OCI-LY1 (cell line): ENCODE measurements around the gene MAML2.

Source experiments
- EZH2 ChIP-seq: fragments of 200-600 bp; sonication (generic), shearing (Covaris generic); IDR thresholded peaks from 2 replicates; pipeline ENCODE4 v1.8.0; 2017; ENCODE audit warnings: borderline replicate concordance, mixed run types, mild to moderate bottlenecking, antibody characterized with exemption, low read length, moderate library complexity, mixed read lengths
- TF ChIP-seq, protein P1 (sequence below): fragments of 200-600 bp; sonication (generic), shearing (Covaris generic); IDR thresholded peaks from 2 replicates; pipeline ENCODE4 v1.5.1; 2017; ENCODE audit warnings: mild to moderate bottlenecking, antibody characterized with exemption, low read length, moderate library complexity, mixed read lengths

DNA sequence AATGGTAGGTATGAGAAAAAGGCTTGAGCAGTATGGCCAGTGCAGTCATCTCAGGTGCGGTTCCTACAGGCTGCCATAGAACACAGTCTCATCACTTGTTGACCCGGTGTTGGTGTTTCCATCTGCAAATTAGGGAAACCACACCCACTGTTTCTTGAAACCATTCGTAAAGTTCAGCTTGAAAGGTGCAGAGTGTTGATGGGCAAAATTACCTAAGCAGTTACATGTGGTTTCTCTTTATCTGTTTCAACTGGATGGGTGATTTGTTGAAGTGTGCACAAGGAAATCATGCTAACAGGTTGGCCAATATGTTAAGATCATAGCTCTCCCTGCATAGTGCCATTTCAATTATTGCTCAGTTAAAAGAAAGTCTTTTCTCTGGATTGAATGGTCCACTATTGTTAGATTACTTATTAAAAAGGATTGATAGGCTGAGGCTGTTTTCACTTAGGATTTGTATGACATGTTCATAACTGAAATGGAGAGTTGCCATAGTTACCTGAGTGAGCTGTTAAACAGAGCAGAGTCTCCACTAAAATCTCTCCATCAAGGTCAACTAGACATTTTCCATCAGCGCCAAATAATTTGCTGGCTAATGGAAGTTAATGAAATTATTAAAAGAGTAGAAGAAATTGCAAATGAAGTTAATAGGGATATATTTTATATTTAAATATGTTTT is 215.9 kb downstream of the MAML2 start:
- TF ChIP-seq, protein P1, sequence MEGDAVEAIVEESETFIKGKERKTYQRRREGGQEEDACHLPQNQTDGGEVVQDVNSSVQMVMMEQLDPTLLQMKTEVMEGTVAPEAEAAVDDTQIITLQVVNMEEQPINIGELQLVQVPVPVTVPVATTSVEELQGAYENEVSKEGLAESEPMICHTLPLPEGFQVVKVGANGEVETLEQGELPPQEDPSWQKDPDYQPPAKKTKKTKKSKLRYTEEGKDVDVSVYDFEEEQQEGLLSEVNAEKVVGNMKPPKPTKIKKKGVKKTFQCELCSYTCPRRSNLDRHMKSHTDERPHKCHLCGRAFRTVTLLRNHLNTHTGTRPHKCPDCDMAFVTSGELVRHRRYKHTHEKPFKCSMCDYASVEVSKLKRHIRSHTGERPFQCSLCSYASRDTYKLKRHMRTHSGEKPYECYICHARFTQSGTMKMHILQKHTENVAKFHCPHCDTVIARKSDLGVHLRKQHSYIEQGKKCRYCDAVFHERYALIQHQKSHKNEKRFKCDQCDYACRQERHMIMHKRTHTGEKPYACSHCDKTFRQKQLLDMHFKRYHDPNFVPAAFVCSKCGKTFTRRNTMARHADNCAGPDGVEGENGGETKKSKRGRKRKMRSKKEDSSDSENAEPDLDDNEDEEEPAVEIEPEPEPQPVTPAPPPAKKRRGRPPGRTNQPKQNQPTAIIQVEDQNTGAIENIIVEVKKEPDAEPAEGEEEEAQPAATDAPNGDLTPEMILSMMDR, result no peak
- no peak for TF ChIP-seq EZH2
